HUES48 (cell line): Measurements from ENCODE around the gene RSPO3.
"Not testable (repeated sequence)": the region's sequence is repeated elsewhere in the genome, so short reads cannot be mapped to it uniquely, and the experiment has no call there.

Source experiments
- H3K27ac ChIP-seq: one replicate; pipeline ENCODE4 v1.7.0; 2013; ENCODE audit warnings: low read depth, low read length, inconsistent platforms
- H3K27me3 ChIP-seq: 2 replicates; pipeline ENCODE4 v1.6.1; 2013; ENCODE audit warnings: mild to moderate bottlenecking, low read length; ENCODE audit not compliant: control insufficient read depth, insufficient read depth
- H3K36me3 ChIP-seq: 2 replicates; pipeline ENCODE4 v1.6.1; 2013; ENCODE audit warnings: low read length; ENCODE audit not compliant: control insufficient read depth, insufficient read depth
- H3K4me1 ChIP-seq: 2 replicates; pipeline ENCODE4 v1.6.1; 2013; ENCODE audit warnings: mild to moderate bottlenecking, low read length; ENCODE audit not compliant: control insufficient read depth, insufficient read depth
- H3K4me3 ChIP-seq: 2 replicates; pipeline ENCODE4 v1.5.1; 2013; ENCODE audit warnings: mild to moderate bottlenecking, low read depth, low read length
- H3K9ac ChIP-seq: 2 replicates; pipeline ENCODE4 v1.6.1; 2013; ENCODE audit warnings: mild to moderate bottlenecking, low read depth, low read length, moderate library complexity
- H3K9me3 ChIP-seq: 2 replicates; pipeline ENCODE4 v1.6.1; 2013; ENCODE audit warnings: low read length; ENCODE audit not compliant: control insufficient read depth, insufficient read depth

Gene RSPO3

GRCh38 chr6:127202676-127203075 is 84.2 kb downstream of the RSPO3 start:
- no peaks in the 10 kb centered on the region for H3K27me3 ChIP-seq
- no peak overlapping the region for H3K27ac ChIP-seq
- H3K4me1 ChIP-seq, result no peaks in the 10 kb centered on the region; the same call in 1 of the 2 replicates
- H3K4me3 ChIP-seq, result no peak overlapping the region
- H3K9ac ChIP-seq, result no peak overlapping the region
- no peaks in the 10 kb centered on the region for H3K36me3 ChIP-seq
- H3K9me3 ChIP-seq, result no peaks in the 10 kb centered on the region

GRCh38 chr6:127204281-127204680 is 85.8 kb downstream of the RSPO3 start:
- Histone ChIP-seq H3K4me1 (no peaks in the 10 kb centered on the region; the same call in 1 of the 2 replicates), H3K27me3 (no peaks in the 10 kb centered on the region), H3K9ac (no peak overlapping the region), H3K36me3 (no peaks in the 10 kb centered on the region), H3K4me3 (no peak overlapping the region), H3K9me3 (no peaks in the 10 kb centered on the region), H3K27ac (no peak overlapping the region)

- no peaks in the 10 kb centered on the region; the same call in 1 of the 2 replicates for H3K4me1 ChIP-seq
- no peak overlapping the region for H3K4me3 ChIP-seq
- H3K9me3 ChIP-seq, result no peaks in the 10 kb centered on the region
- H3K9ac ChIP-seq, result no peak overlapping the region
- H3K36me3 ChIP-seq, result no peaks in the 10 kb centered on the region
- no peak overlapping the region for H3K27ac ChIP-seq
- H3K27me3 ChIP-seq, result no peaks in the 10 kb centered on the region
Observed at GRCh38 chr6:127205036-127205435, 86.6 kb downstream of the RSPO3 start.

GRCh38 chr6:127206531-127207095 is 88.1 kb downstream of the RSPO3 start:
- Histone ChIP-seq H3K4me3 (no peak overlapping the region), H3K4me1 (no peaks in the 10 kb centered on the region; the same call in 1 of the 2 replicates), H3K9ac (no peak overlapping the region), H3K36me3 (no peaks in the 10 kb centered on the region), H3K27me3 (no peaks in the 10 kb centered on the region), H3K9me3 (no peaks in the 10 kb centered on the region), H3K27ac (no peak overlapping the region)

GRCh38 chr6:127207591-127208120 is 89.2 kb downstream of the RSPO3 start:
- H3K9ac ChIP-seq, result no peak overlapping the region
- no peak overlapping the region for H3K4me3 ChIP-seq
- no peaks in the 10 kb centered on the region for H3K36me3 ChIP-seq
- no peak overlapping the region for H3K27ac ChIP-seq
- H3K4me1 ChIP-seq, result no peaks in the 10 kb centered on the region; the same call in 1 of the 2 replicates
- H3K9me3 ChIP-seq, result no peaks in the 10 kb centered on the region
- no peaks in the 10 kb centered on the region for H3K27me3 ChIP-seq

GRCh38 chr6:127210725-127211124 is 92.3 kb downstream of the RSPO3 start:
- Histone ChIP-seq H3K27me3 (no peaks in the 10 kb centered on the region), H3K4me1 (no peaks in the 10 kb centered on the region; the same call in 1 of the 2 replicates), H3K4me3 (no peak overlapping the region), H3K9me3 (no peaks in the 10 kb centered on the region), H3K9ac (no peak overlapping the region), H3K27ac (no peak overlapping the region), H3K36me3 (no peaks in the 10 kb centered on the region)

GRCh38 chr6:127212376-127212775 is 93.9 kb downstream of the RSPO3 start:
- H3K36me3 ChIP-seq, result no peaks in the 10 kb centered on the region
- no peaks in the 10 kb centered on the region; the same call in 1 of the 2 replicates for H3K4me1 ChIP-seq
- no peaks in the 10 kb centered on the region for H3K9me3 ChIP-seq
- H3K9ac ChIP-seq, result no peak overlapping the region
- no peak overlapping the region for H3K27ac ChIP-seq
- H3K4me3 ChIP-seq, result no peak overlapping the region
- no peaks in the 10 kb centered on the region for H3K27me3 ChIP-seq

- H3K4me3 ChIP-seq, H3K27me3 ChIP-seq, H3K36me3 ChIP-seq, H3K9ac ChIP-seq, H3K4me1 ChIP-seq, H3K9me3 ChIP-seq, H3K27ac ChIP-seq: not testable (repeated sequence)
Observed at GRCh38 chr6:127214032-127214431, 95.6 kb downstream of the RSPO3 start.

- H3K36me3 ChIP-seq, H3K27ac ChIP-seq, H3K4me1 ChIP-seq, H3K27me3 ChIP-seq, H3K4me3 ChIP-seq, H3K9ac ChIP-seq, H3K9me3 ChIP-seq: not testable (repeated sequence)
Observed at GRCh38 chr6:127214531-127214930, 96.1 kb downstream of the RSPO3 start.

GRCh38 chr6:127215931-127216330 is 97.5 kb downstream of the RSPO3 start:
- Histone ChIP-seq H3K27me3 (no peaks in the 10 kb centered on the region), H3K9me3 (no peaks in the 10 kb centered on the region), H3K4me3 (no peak overlapping the region), H3K36me3 (no peaks in the 10 kb centered on the region), H3K4me1 (no peaks in the 10 kb centered on the region), H3K27ac (no peak overlapping the region), H3K9ac (no peak overlapping the region)

- no peak overlapping the region for H3K4me3 ChIP-seq
- H3K9ac ChIP-seq, result no peak overlapping the region
Observed at GRCh38 chr6:127216810-127217789, 98.6 kb downstream of the RSPO3 start.

More at GRCh38 chr6:127216810-127217789, 98.6 kb downstream of the RSPO3 start:
- no peak overlapping the region for H3K27ac ChIP-seq
- no peaks in the 10 kb centered on the region for H3K9me3 ChIP-seq
- H3K4me1 ChIP-seq, result no peaks in the 10 kb centered on the region
- no peaks in the 10 kb centered on the region for H3K36me3 ChIP-seq
- H3K27me3 ChIP-seq, result no peaks in the 10 kb centered on the region
